H9 (cell line): ENCODE results near the gene GRID2. TPM values are rescaled to one million over a fixed set of nuclear protein-coding genes. Genes with fewer than 3 reads are reported as not detected.

Source experiments
- DNase-seq: peaks from one replicate; pipeline ENCODE4 v3.0.0-alpha.2; 2017
- H2AFZ ChIP-seq: one replicate; pipeline ENCODE4 v1.6.1; 2013; ENCODE audit warnings: mild to moderate bottlenecking, low read length, control low read depth, moderate library complexity
- H2AK5ac ChIP-seq: 2 replicates; pipeline ENCODE4 v1.6.1; 2013; ENCODE audit warnings: low read length, control low read depth, mixed read lengths; ENCODE audit not compliant: insufficient read length
- H2BK120ac ChIP-seq: one replicate; pipeline ENCODE4 v1.6.1; 2013; ENCODE audit warnings: low read depth, mild to moderate bottlenecking, low read length, control low read depth, inconsistent platforms; ENCODE audit not compliant: poor library complexity, severe bottlenecking
- H2BK12ac ChIP-seq: 2 replicates; pipeline ENCODE4 v1.6.1; 2013; ENCODE audit warnings: low read length, control low read depth, mixed read lengths, low read depth; ENCODE audit not compliant: insufficient read length
- H2BK15ac ChIP-seq: 2 replicates; pipeline ENCODE4 v1.6.1; 2013; ENCODE audit warnings: low read depth, low read length, control low read depth
- H2BK20ac ChIP-seq: one replicate; pipeline ENCODE4 v1.6.1; 2013; ENCODE audit warnings: low read depth, mild to moderate bottlenecking, low read length, control low read depth, inconsistent platforms; ENCODE audit not compliant: poor library complexity, severe bottlenecking
- H2BK5ac ChIP-seq: 2 replicates; pipeline ENCODE4 v1.6.1; 2013; ENCODE audit warnings: low read length, control low read depth, mixed read lengths; ENCODE audit not compliant: insufficient read length
- H3K14ac ChIP-seq: 2 replicates; pipeline ENCODE4 v1.6.1; 2013; ENCODE audit warnings: low read length, control low read depth; ENCODE audit not compliant: insufficient read depth
- H3K18ac ChIP-seq: 2 replicates; pipeline ENCODE4 v1.6.1; 2013; ENCODE audit warnings: low read depth, mild to moderate bottlenecking, mixed read lengths, low read length, control low read depth; ENCODE audit not compliant: insufficient read length
- H3K23ac ChIP-seq: 2 replicates; pipeline ENCODE4 v1.6.1; 2013; ENCODE audit warnings: low read length, control low read depth, mixed read lengths, low read depth; ENCODE audit not compliant: insufficient read length
- H3K23me2 ChIP-seq: 2 replicates; pipeline ENCODE4 v1.6.1; 2013; ENCODE audit warnings: low read depth, mild to moderate bottlenecking, mixed read lengths, low read length, control low read depth; ENCODE audit not compliant: insufficient read length, poor library complexity, severe bottlenecking
- H3K27ac ChIP-seq: 2 replicates; pipeline ENCODE4 v1.5.1; 2013; ENCODE audit warnings: low read length, control low read depth, mixed read lengths, low read depth; ENCODE audit not compliant: insufficient read length
- H3K27me3 ChIP-seq: 2 replicates; pipeline ENCODE4 v1.6.1; 2013; ENCODE audit warnings: low read length, control low read depth, inconsistent platforms; ENCODE audit not compliant: insufficient read depth
- H3K4ac ChIP-seq: 2 replicates; pipeline ENCODE4 v1.6.1; 2013; ENCODE audit warnings: low read depth, mild to moderate bottlenecking, control low read depth, inconsistent platforms, low read length, moderate library complexity
- H3K4me1 ChIP-seq: 2 replicates; pipeline ENCODE4 v1.6.1; 2013; ENCODE audit warnings: low read length, control low read depth, inconsistent platforms; ENCODE audit not compliant: insufficient read depth
- H3K4me2 ChIP-seq: 2 replicates; pipeline ENCODE4 v1.6.1; 2013; ENCODE audit warnings: low read length, control low read depth, mixed read lengths; ENCODE audit not compliant: insufficient read length, insufficient read depth
- H3K56ac ChIP-seq: 2 replicates; pipeline ENCODE4 v1.6.1; 2013; ENCODE audit warnings: low read depth, mild to moderate bottlenecking, mixed read lengths, low read length, control low read depth; ENCODE audit not compliant: insufficient read length
- H3K79me1 ChIP-seq: 2 replicates; pipeline ENCODE4 v1.6.1; 2013; ENCODE audit warnings: low read depth, mild to moderate bottlenecking, moderate library complexity, low read length, control low read depth, inconsistent platforms; ENCODE audit not compliant: insufficient read depth, poor library complexity, severe bottlenecking
- H3K79me2 ChIP-seq: 2 replicates; pipeline ENCODE4 v1.6.1; 2013; ENCODE audit warnings: low read length, control low read depth, inconsistent platforms; ENCODE audit not compliant: insufficient read depth
- H3K9ac ChIP-seq: 2 replicates; pipeline ENCODE4 v1.6.1; 2013; ENCODE audit warnings: low read length, control low read depth, mixed read lengths; ENCODE audit not compliant: insufficient read length; ENCODE audit errors: extremely low read depth
- H3K9me3 ChIP-seq: one replicate; pipeline ENCODE4 v1.6.1; 2013; ENCODE audit warnings: low read depth, low read length, inconsistent platforms; ENCODE audit not compliant: control insufficient read depth
- H3T11ph ChIP-seq: one replicate; pipeline ENCODE4 v1.6.1; 2013; ENCODE audit warnings: mild to moderate bottlenecking, low read length, control low read depth, inconsistent platforms
- H4K20me1 ChIP-seq: one replicate; pipeline ENCODE4 v1.6.1; 2013; ENCODE audit not compliant: control insufficient read depth, insufficient read length, insufficient read depth
- H4K5ac ChIP-seq: 2 replicates; pipeline ENCODE4 v1.6.1; 2013; ENCODE audit warnings: low read depth, mild to moderate bottlenecking, mixed read lengths, low read length, control low read depth; ENCODE audit not compliant: insufficient read length
- H4K8ac ChIP-seq: replicated peaks from 2 replicates; pipeline ENCODE4 v1.6.1; 2013; ENCODE audit warnings: low read length, control low read depth, mixed read lengths, low read depth; ENCODE audit not compliant: insufficient read length
- H4K91ac ChIP-seq: 2 replicates; pipeline ENCODE4 v1.6.1; 2013; ENCODE audit warnings: low read depth, mild to moderate bottlenecking, moderate library complexity, mixed read lengths, low read length, control low read depth; ENCODE audit not compliant: insufficient read length
- H3K27ac Mint-ChIP-seq, 3 experiments: 2 replicates in 2 of 3; 3 replicates in 1 of 3; pipeline ENCODE4 v1.8.0; 2020 to 2021; ENCODE audit warnings: mixed read lengths in 3 of 3, mild to moderate bottlenecking in 1 of 3, moderate library complexity in 1 of 3
- H3K27me3 Mint-ChIP-seq: 2 replicates; pipeline ENCODE4 v1.8.0; 2021; ENCODE audit warnings: low read depth, mild to moderate bottlenecking, moderate library complexity, mixed read lengths
- H3K36me3 Mint-ChIP-seq, 3 experiments: 2 replicates in 2 of 3; 3 replicates in 1 of 3; pipeline ENCODE4 v1.8.0; 2020 to 2021; ENCODE audit warnings: low read depth in 3 of 3, mixed read lengths in 3 of 3; ENCODE audit not compliant: insufficient read depth in 1 of 3
- H3K4me1 Mint-ChIP-seq, 2 experiments: 2 replicates each; pipeline ENCODE4 v1.8.0; 2020; ENCODE audit warnings: mixed read lengths in 2 of 2
- H3K4me3 Mint-ChIP-seq, 2 experiments: 2 replicates in 1 of 2; 3 replicates in 1 of 2; pipeline ENCODE4 v1.8.0; 2020 to 2021; ENCODE audit warnings: mild to moderate bottlenecking in 2 of 2, mixed read lengths in 2 of 2, moderate library complexity in 1 of 2
- H3K9me3 Mint-ChIP-seq, 2 experiments: 2 replicates in 1 of 2; 3 replicates in 1 of 2; pipeline ENCODE4 v1.8.0; 2020; ENCODE audit warnings: mild to moderate bottlenecking in 2 of 2, mixed read lengths in 2 of 2, moderate library complexity in 1 of 2
- CTCF ChIP-seq: fragments of 200-600 bp; sonication (generic); conservative IDR thresholded peaks from 3 replicates; pipeline ENCODE4 v1.8.0; 2021; ENCODE audit warnings: antibody characterized with exemption, mild to moderate bottlenecking
- WGBS: extraction: QIAGEN DNeasy Blood & Tissue Kit; methylation state at CpG from one replicate; pipeline ENCODE4 v1.1.7; 2013; ENCODE audit warnings: missing lambda C conversion rate, low lambda C conversion rate, mixed read lengths; ENCODE audit not compliant: insufficient read length; ENCODE audit errors: extremely low coverage; 5-methylcytosine and 5-hydroxymethylcytosine counted together
- total RNA-seq: library from RNA; stranded (reverse); gene quantifications from 2 replicates; pipeline ENCODE4 v1.2.1, GENCODE V29; 2021

The GRID2 gene
- total RNA-seq, 1 experiment from 2014 or later: 21.8 TPM

GRCh38 chr4:92776080-92776479 lies 472.3 kb downstream of the GRID2 start:
- Mint-ChIP-seq H3K27ac (no peak overlapping the region), H3K9me3 (no peaks in the 10 kb centered on the region; a peak in 1 of 5 replicates), H3K36me3 (peaks cover 0 to 1% (median 0%) of the 10 kb centered on the region in 3 experiments; a peak in 1 of 7 replicates), H3K4me3 (no peak overlapping the region), H3K4me1 (no peaks in the 10 kb centered on the region), H3K27me3 (no peaks in the 10 kb centered on the region)
- Histone ChIP-seq H3K4ac (no peak overlapping the region), H3K14ac (no peak overlapping the region), H3K23me2 (no peaks in the 10 kb centered on the region), H3T11ph (no peak overlapping the region), H4K20me1 (no peaks in the 10 kb centered on the region), H3K18ac (no peak overlapping the region), H3K23ac (no peak overlapping the region), H3K4me1 (no peaks in the 10 kb centered on the region), H2BK15ac (no peak overlapping the region), H3K56ac (no peak overlapping the region), H2BK5ac (no peak overlapping the region), H2AFZ (no peak overlapping the region), H3K79me1 (no peaks in the 10 kb centered on the region), H3K4me2 (no peak overlapping the region), H3K79me2 (no peaks in the 10 kb centered on the region), H3K27ac (no peak overlapping the region), H2BK12ac (no peak overlapping the region), H3K9me3 (no peaks in the 10 kb centered on the region), H3K9ac (no peak overlapping the region), H2AK5ac (no peak overlapping the region), H4K91ac (no peak overlapping the region), H4K5ac (no peak overlapping the region), H3K27me3 (no peaks in the 10 kb centered on the region), H2BK120ac (no peak overlapping the region), H2BK20ac (no peak overlapping the region), H4K8ac (no peak overlapping the region)
- DNase-seq: no peak
- TF ChIP-seq CTCF: no peak
- WGBS: no CpG with 5 or more reads among the region's 3 CpGs
